H1 (cell line): ENCODE data around the gene UBE2A. TPM values are rescaled to one million over a fixed set of nuclear protein-coding genes. Genes with fewer than 3 reads are reported as not detected.

Experiments used
- CTCF ChIA-PET: fragments of 300-600 bp; sonication (Branson Sonifier 250); formaldehyde crosslinking; loops from one replicate; lab custom pipeline; 2021; ENCODE audit not compliant: partially characterized antibody; lab: Charles Lee
- POLR2A ChIA-PET: fragments of 300-600 bp; sonication (Branson Sonifier 250); formaldehyde crosslinking; loops from one replicate; lab custom pipeline; 2021; ENCODE audit warnings: inconsistent platforms; ENCODE audit not compliant: partially characterized antibody; lab: Charles Lee
- DNase-seq, 2 experiments: peaks; one replicate each; pipeline versions ENCODE4 v3.0.0 to v3.0.0-alpha.2; 2010 to 2022; ENCODE audit warnings: low spot score in 2 of 2, low read depth in 1 of 2, mixed read lengths in 1 of 2
- FAIRE-seq: peaks from 2 replicates; lab custom pipeline; 2011; peaks lifted over from hg19 to GRCh38; lab: Jason Lieb, UNC
- H2AFZ ChIP-seq: 2 replicates; pipeline ENCODE4 v1.8.1; 2012; ENCODE audit warnings: low read length, inconsistent platforms
- H2AK5ac ChIP-seq: 2 replicates; pipeline ENCODE4 v1.6.1; 2013; ENCODE audit warnings: low read depth, low read length
- H2BK120ac ChIP-seq: replicated peaks from 2 replicates; pipeline ENCODE3; 2013; ENCODE audit warnings: low read depth, low read length, inconsistent platforms
- H2BK12ac ChIP-seq: 2 replicates; pipeline ENCODE4 v1.6.1; 2013; ENCODE audit warnings: low read depth, low read length
- H2BK15ac ChIP-seq: 2 replicates; pipeline ENCODE4 v1.6.1; 2013; ENCODE audit warnings: low read length
- H2BK20ac ChIP-seq: 2 replicates; pipeline ENCODE4 v1.6.1; 2013; ENCODE audit warnings: low read length
- H2BK5ac ChIP-seq: 2 replicates; pipeline ENCODE4 v1.6.1; 2013; ENCODE audit warnings: low read depth, low read length
- H3K14ac ChIP-seq: 2 replicates; pipeline ENCODE4 v1.6.1; 2013; ENCODE audit warnings: inconsistent platforms; ENCODE audit not compliant: insufficient read length
- H3K18ac ChIP-seq: 2 replicates; pipeline ENCODE4 v1.6.1; 2013; ENCODE audit warnings: low read length; ENCODE audit errors: extremely low read depth
- H3K23ac ChIP-seq: 2 replicates; pipeline ENCODE4 v1.6.1; 2013; ENCODE audit warnings: inconsistent platforms; ENCODE audit not compliant: insufficient read length
- H3K23me2 ChIP-seq: 2 replicates; pipeline ENCODE4 v1.6.1; 2013; ENCODE audit warnings: low read depth, low read length
- H3K27ac ChIP-seq: 2 replicates; pipeline ENCODE4 v1.6.1; 2011; ENCODE audit warnings: low read depth, low read length, inconsistent platforms
- H3K27me3 ChIP-seq, 4 experiments: replicated peaks in 1 of 4; 1 replicate in 1 of 4; 2 replicates in 3 of 4; pipeline versions ENCODE4 v1.6.1 to v1.8.1; 2011 to 2013; ENCODE audit warnings: low read length in 3 of 4, mild to moderate bottlenecking in 3 of 4, inconsistent platforms in 2 of 4, mixed read lengths in 2 of 4, moderate library complexity in 1 of 4; ENCODE audit not compliant: control insufficient read depth in 3 of 4, insufficient read depth in 3 of 4; ENCODE audit errors: extremely low read depth in 1 of 4
- H3K36me3 ChIP-seq, 4 experiments: 2 replicates each; pipeline versions ENCODE4 v1.6.1 to v1.8.1; 2011 to 2013; ENCODE audit warnings: mild to moderate bottlenecking in 4 of 4, low read length in 3 of 4, moderate library complexity in 2 of 4, control low read depth in 1 of 4, inconsistent platforms in 1 of 4; ENCODE audit not compliant: insufficient read depth in 4 of 4, control insufficient read depth in 2 of 4
- H3K4ac ChIP-seq: replicated peaks from 2 replicates; pipeline ENCODE3; 2013; ENCODE audit warnings: low read length, low read depth, mixed read lengths, inconsistent platforms; ENCODE audit not compliant: insufficient read length
- H3K4me1 ChIP-seq, 4 experiments: replicated peaks in 1 of 4; 1 replicate in 1 of 4; 2 replicates in 3 of 4; pipeline versions ENCODE4 v1.6.1 to v1.8.1; 2011 to 2013; ENCODE audit warnings: low read length in 3 of 4, inconsistent platforms in 2 of 4, mixed read lengths in 1 of 4; ENCODE audit not compliant: insufficient read depth in 4 of 4, control insufficient read depth in 3 of 4
- H3K4me2 ChIP-seq, 2 experiments: 2 replicates each; pipeline versions ENCODE4 v1.6.1 to v1.8.1; 2011 to 2013; ENCODE audit warnings: low read depth in 2 of 2, low read length in 2 of 2, control low read depth in 1 of 2, inconsistent platforms in 1 of 2, mild to moderate bottlenecking in 1 of 2; ENCODE audit not compliant: insufficient read depth in 1 of 2
- H3K4me3 ChIP-seq, 4 experiments: fragments of 200-600, 300-600 bp in 1 of 4; sonication (generic), shearing (Covaris generic), sonication (Bioruptor Twin) in 1 of 4; 2 replicates each; pipeline versions ENCODE4 v1.5.1 to v1.8.1; 2011 to 2016; ENCODE audit warnings: low read length in 4 of 4, low read depth in 3 of 4, control low read depth in 2 of 4, inconsistent platforms in 2 of 4, mild to moderate bottlenecking in 2 of 4, mixed read lengths in 1 of 4, moderate library complexity in 1 of 4; ENCODE audit not compliant: insufficient read depth in 2 of 4; ENCODE audit errors: extremely low read depth in 1 of 4
- H3K56ac ChIP-seq: replicated peaks from 2 replicates; pipeline ENCODE3; 2013; ENCODE audit warnings: low read depth, mild to moderate bottlenecking, mixed read lengths, low read length, inconsistent platforms; ENCODE audit not compliant: insufficient read length
- H3K79me1 ChIP-seq: 2 replicates; pipeline ENCODE4 v1.6.1; 2013; ENCODE audit warnings: low read depth, low read length, control low read depth
- H3K79me2 ChIP-seq, 2 experiments: 2 replicates each; pipeline versions ENCODE4 v1.6.1 to v1.8.1; 2012 to 2013; ENCODE audit warnings: low read length in 2 of 2, mild to moderate bottlenecking in 2 of 2, inconsistent platforms in 1 of 2; ENCODE audit not compliant: insufficient read depth in 2 of 2, control insufficient read depth in 1 of 2
- H3K9ac ChIP-seq, 4 experiments: replicated peaks in 1 of 4; 1 replicate in 1 of 4; 2 replicates in 3 of 4; pipeline versions ENCODE4 v1.6.1 to v1.8.1; 2011 to 2013; ENCODE audit warnings: low read depth in 3 of 4, low read length in 3 of 4, control low read depth in 2 of 4, mild to moderate bottlenecking in 2 of 4, moderate library complexity in 2 of 4, inconsistent platforms in 1 of 4; ENCODE audit errors: extremely low read depth in 1 of 4
- H3K9me3 ChIP-seq, 2 experiments: 2 replicates each; pipeline versions ENCODE4 v1.6.1 to v1.8.1; 2012 to 2013; ENCODE audit warnings: mild to moderate bottlenecking in 2 of 2, moderate library complexity in 2 of 2, control low read depth in 1 of 2, inconsistent platforms in 1 of 2, low read depth in 1 of 2, low read length in 1 of 2, mixed read lengths in 1 of 2; ENCODE audit not compliant: insufficient read depth in 2 of 2
- H4K20me1 ChIP-seq, 2 experiments: replicated peaks in 1 of 2; 2 replicates each; pipeline versions ENCODE3 to v1.8.1; 2011 to 2013; ENCODE audit warnings: inconsistent platforms in 2 of 2, low read length in 2 of 2, mild to moderate bottlenecking in 1 of 2; ENCODE audit not compliant: insufficient read depth in 2 of 2, control insufficient read depth in 1 of 2
- H4K5ac ChIP-seq: 2 replicates; pipeline ENCODE4 v1.6.1; 2013; ENCODE audit warnings: low read length, low read depth, mixed read lengths, inconsistent platforms; ENCODE audit not compliant: insufficient read length
- H4K8ac ChIP-seq: 2 replicates; pipeline ENCODE4 v1.8.0; 2013; ENCODE audit warnings: mild to moderate bottlenecking, moderate library complexity, low read length, inconsistent platforms; ENCODE audit not compliant: insufficient read depth; ENCODE audit errors: extremely low read depth
- H4K91ac ChIP-seq: replicated peaks from 2 replicates; pipeline ENCODE3; 2013; ENCODE audit warnings: low read length, mixed read lengths, inconsistent platforms; ENCODE audit not compliant: insufficient read length
- ATF3 ChIP-seq: IDR thresholded peaks from 2 replicates; pipeline ENCODE4 v1.6.1; 2011; ENCODE audit warnings: low read depth, mild to moderate bottlenecking, low read length; ENCODE audit not compliant: insufficient read depth
- BACH1 ChIP-seq: IDR thresholded peaks from 2 replicates; pipeline ENCODE4 v1.6.1; 2012; ENCODE audit warnings: low read length, improper control_type of control experiment
- CEBPB ChIP-seq: IDR thresholded peaks from 2 replicates; pipeline ENCODE4 v1.6.1; 2012; ENCODE audit warnings: low read depth, low read length
- EGR1 ChIP-seq: IDR thresholded peaks from 2 replicates; pipeline ENCODE4 v1.6.1; 2011; ENCODE audit warnings: low read depth, low read length, borderline replicate concordance
- HDAC6 ChIP-seq: IDR thresholded peaks from one replicate; pipeline ENCODE4 v1.7.1; 2012; ENCODE audit warnings: low read depth, mild to moderate bottlenecking, inconsistent platforms, low read length, moderate library complexity
- MAX ChIP-seq: IDR thresholded peaks from 2 replicates; pipeline ENCODE4 v1.6.1; 2012; ENCODE audit warnings: inconsistent platforms
- RAD21 ChIP-seq, 2 experiments: IDR thresholded peaks in 1 of 2; conservative IDR thresholded peaks in 1 of 2; 2 replicates each; pipeline ENCODE4 v1.6.1; 2011; ENCODE audit warnings: low read depth in 2 of 2, low read length in 2 of 2, improper control_type of control experiment in 1 of 2, inconsistent platforms in 1 of 2, mild to moderate bottlenecking in 1 of 2, moderate library complexity in 1 of 2
- SIRT6 ChIP-seq: IDR thresholded peaks from one replicate; pipeline ENCODE4 v1.7.1; 2012; ENCODE audit warnings: low read length, inconsistent platforms
- SRF ChIP-seq: IDR thresholded peaks from 2 replicates; pipeline ENCODE4 v1.6.1; 2011; ENCODE audit warnings: mild to moderate bottlenecking, low read depth, low read length, moderate library complexity
- SUZ12 ChIP-seq: fragments of 200-600 bp; sonication (generic); IDR thresholded peaks from 2 replicates; pipeline ENCODE4 v1.6.1; 2012; ENCODE audit warnings: mild to moderate bottlenecking, inconsistent platforms, low read length, moderate library complexity, mixed read lengths
- TCF12 ChIP-seq: IDR thresholded peaks from 2 replicates; pipeline ENCODE4 v1.6.1; 2011; ENCODE audit warnings: low read depth, mild to moderate bottlenecking, low read length
- WGBS, 2 experiments: shearing (Covaris generic) in 1 of 2; methylation state at CpG; one replicate each; pipeline versions ENCODE4 v1.1.6 to v1.1.7; 2013 to 2015; ENCODE audit warnings: low lambda C conversion rate in 2 of 2, mixed read lengths in 2 of 2, inconsistent platforms in 1 of 2, low coverage in 1 of 2, missing lambda C conversion rate in 1 of 2; ENCODE audit not compliant: insufficient replicate concordance in 2 of 2, insufficient coverage in 1 of 2, insufficient read length in 1 of 2; ENCODE audit errors: extremely low coverage in 1 of 2, missing lambda C conversion rate in 1 of 2; 5-methylcytosine and 5-hydroxymethylcytosine counted together
- polyA plus RNA-seq, 7 experiments: library from polyadenylated mRNA; depleted of rRNA in 3 of 7; stranded (reverse) in 5 of 7; unstranded in 2 of 7; fragments of >200 nt in 5 of 7; fragments of 200-250 nt in 2 of 7; gene quantifications; 1 replicate in 5 of 7; 2 replicates in 1 of 7; 4 replicates in 1 of 7; pipeline versions ENCODE4 v1.2.1 to v1.2.3, GENCODE V29; 2011 to 2013; ENCODE audit warnings: missing spikeins in 2 of 7, mixed read lengths in 2 of 7
- total RNA-seq: library from RNA; stranded (reverse); fragmentation: NEBNext Ultra II Directional; extraction: Animal tissue kit (Norgen Biotek cat#: 25700); gene quantifications from 2 replicates; pipeline ENCODE4 v1.2.1, GENCODE V29; 2021

The UBE2A gene
- total and polyA plus RNA-seq, 2 of the 8 experiments (the other 6 are each of a cell fraction or from before 2014, with no cell fraction given), result 24.8 to 43.9 TPM

GRCh38 chrX:119539872-119540271 is 34.5 kb upstream of the UBE2A start:
- DNase-seq, result no peak
- no peak overlapping the region for H2BK20ac ChIP-seq
- no peak for TF ChIP-seq MAX
- TF ChIP-seq HDAC6, result no peak
- TF ChIP-seq TCF12, result no peak
- no peak for TF ChIP-seq EGR1
- TF ChIP-seq CEBPB, result no peak
- TF ChIP-seq RAD21 (IDR thresholded peaks at IDR 0.05 in 1 of 2, conservative IDR thresholded peaks at IDR 0.05 in 1 of 2; ENCODE audit: low read depth in 2 of 2, low read length in 2 of 2), result peak; percentile 18 to 34; a peak in 2 of 4 replicates
- no peak for TF ChIP-seq SRF
- no peak for TF ChIP-seq BACH1
- no peak for TF ChIP-seq ATF3
- no peak for TF ChIP-seq SUZ12
- no peak for TF ChIP-seq SIRT6

More at GRCh38 chrX:119539872-119540271, 34.5 kb upstream of the UBE2A start:
- no peak overlapping the region for H2BK15ac ChIP-seq
- no peaks in the 10 kb centered on the region for H3K79me1 ChIP-seq
- no peak overlapping the region for H2AK5ac ChIP-seq
- CTCF ChIA-PET, result interaction anchor here (0.6 to 2.0 kb wide), 4 partner anchors 50 to 190 kb away, joined by 3 to 6 read pairs (median 3); no protein-coding TSS in a partner anchor
- no peaks in the 10 kb centered on the region for H3K9me3 ChIP-seq
- H3K9ac ChIP-seq, result no peak overlapping the region
- no peak overlapping the region for H3K27ac ChIP-seq
- no peaks in the 10 kb centered on the region for H3K79me2 ChIP-seq
- FAIRE-seq, result no peak
- no peak overlapping the region for H3K23ac ChIP-seq
- H3K36me3 ChIP-seq, result no peaks in the 10 kb centered on the region; a peak in 1 of 8 replicates
- H3K23me2 ChIP-seq, result no peaks in the 10 kb centered on the region
- no peak overlapping the region for H2AFZ ChIP-seq
- 38% methylated on average over 2 of the region's 2 CpGs; no CpG with 5 or more reads in 1 of the 2 experiments for WGBS, 2 experiments
- H4K20me1 ChIP-seq, result no peaks in the 10 kb centered on the region
- H4K8ac ChIP-seq, result no peak overlapping the region
- no peak overlapping the region for H3K18ac ChIP-seq
- H2BK5ac ChIP-seq, result no peak overlapping the region
- POLR2A ChIA-PET, result interaction anchor here (1.7 kb wide), 1 partner anchor 35 kb away, joined by 3 read pairs; no protein-coding TSS in a partner anchor
- H3K4me1 ChIP-seq, result no peaks in the 10 kb centered on the region
- no peak overlapping the region for H2BK12ac ChIP-seq
- no peak overlapping the region for H2BK120ac ChIP-seq
- no peak overlapping the region for H4K5ac ChIP-seq
- no peak overlapping the region for H3K56ac ChIP-seq
- no peak overlapping the region for H4K91ac ChIP-seq
- H3K4ac ChIP-seq, result no peak overlapping the region
- no peaks in the 10 kb centered on the region for H3K27me3 ChIP-seq
- H3K4me3 ChIP-seq, result no peak overlapping the region
- H3K14ac ChIP-seq, result no peak overlapping the region
- H3K4me2 ChIP-seq, result no peak overlapping the region
